Smooth muscle cell (in vitro differentiated cells): Measurements from ENCODE around the gene PRSS16. TPM values are rescaled to one million over a fixed set of nuclear protein-coding genes. Genes with fewer than 3 reads are reported as not detected.
"Not testable (repeated sequence)": the region's sequence is repeated elsewhere in the genome, so short reads cannot be mapped to it uniquely, and the experiment has no call there.

Source experiments
- DNase-seq: peaks from one replicate; lab custom pipeline; 2025; ENCODE audit not compliant: unreplicated experiment; lab: John Stamatoyannopoulos, UW
- H2AFZ ChIP-seq: fragments of 200-600 bp; sonication (generic); 2 replicates; pipeline ENCODE4 v1.6.0; 2016; ENCODE audit warnings: antibody characterized with exemption, low read depth, mild to moderate bottlenecking
- H3F3A ChIP-seq: fragments of 200-600 bp; sonication (generic); 2 replicates; pipeline ENCODE4 v1.6.0; 2017; ENCODE audit warnings: antibody characterized with exemption, low read depth
- H3K27ac ChIP-seq: fragments of 200-600 bp; sonication (generic); 2 replicates; pipeline ENCODE4 v1.5.1; 2016; ENCODE audit warnings: low read depth, mild to moderate bottlenecking
- H3K27me3 ChIP-seq: fragments of 200-600 bp; sonication (generic); 2 replicates; pipeline ENCODE4 v1.6.1; 2016; ENCODE audit warnings: low read depth, mild to moderate bottlenecking
- H3K36me3 ChIP-seq: fragments of 200-600 bp; sonication (generic); 2 replicates; pipeline ENCODE4 v1.5.1; 2016; ENCODE audit warnings: low read depth
- H3K4me1 ChIP-seq: fragments of 200-600 bp; sonication (generic); 2 replicates; pipeline ENCODE4 v1.5.1; 2016; ENCODE audit warnings: low read depth
- H3K4me2 ChIP-seq: fragments of 200-600 bp; sonication (generic); 2 replicates; pipeline ENCODE4 v1.6.0; 2016; ENCODE audit warnings: mild to moderate bottlenecking
- H3K4me3 ChIP-seq: fragments of 200-600 bp; sonication (generic); 2 replicates; pipeline ENCODE4 v1.5.1; 2016; ENCODE audit warnings: mild to moderate bottlenecking
- H3K79me2 ChIP-seq: fragments of 200-600 bp; sonication (generic); 2 replicates; pipeline ENCODE4 v1.6.0; 2016; ENCODE audit warnings: low read depth, mild to moderate bottlenecking
- H3K9ac ChIP-seq: fragments of 200-600 bp; sonication (generic); 2 replicates; pipeline ENCODE4 v1.6.0; 2016; ENCODE audit warnings: low read depth
- H3K9me3 ChIP-seq: fragments of 200-600 bp; sonication (generic); replicated peaks from 2 replicates; pipeline ENCODE4 v1.5.1; 2016; ENCODE audit warnings: low read depth
- H4K20me1 ChIP-seq: fragments of 200-600 bp; sonication (generic); 2 replicates; pipeline ENCODE4 v1.6.0; 2016; ENCODE audit warnings: low read depth
- CTCF ChIP-seq: fragments of 200-600 bp; sonication (generic); IDR thresholded peaks from 2 replicates; pipeline ENCODE4 v1.5.1; 2017; ENCODE audit warnings: borderline replicate concordance, mild to moderate bottlenecking, antibody characterized with exemption; ENCODE audit not compliant: insufficient read depth, poor library complexity, severe bottlenecking
- WGBS: methylation state at CpG from one replicate; pipeline ENCODE4 v1.1.7; 2016; ENCODE audit warnings: low lambda C conversion rate; 5-methylcytosine and 5-hydroxymethylcytosine counted together
- polyA plus RNA-seq: library from polyadenylated mRNA; unstranded; fragments of >200 nt; fragmentation: Nextera tagmentation; extraction: Ambion mirVana; gene quantifications from 2 replicates; pipeline ENCODE4 v1.2.1, GENCODE V29; 2016
- total RNA-seq: library from RNA; depleted of rRNA; stranded (reverse); fragments of >200 nt; gene quantifications from 2 replicates; pipeline ENCODE4 v1.2.3, GENCODE V29; 2014

Gene PRSS16
- total and polyA plus RNA-seq, 2 experiments from 2014 or later = 2.8 to 7.6 TPM

GRCh38 chr6:27208042-27208441, 39.5 kb upstream of the PRSS16 start:
- H3F3A ChIP-seq = peaks cover 6% of the 10 kb centered on the region
- WGBS = 98% methylated on average over 2 of the region's 2 CpGs
- H2AFZ ChIP-seq = no peak overlapping the region
- no peaks in the 10 kb centered on the region for H4K20me1 ChIP-seq
- no peak overlapping the region for H3K9ac ChIP-seq
- H3K4me3 ChIP-seq = no peak overlapping the region
- no peaks in the 10 kb centered on the region for H3K79me2 ChIP-seq
- no peaks in the 10 kb centered on the region for H3K9me3 ChIP-seq
- DNase-seq = no peak
- peaks cover 6% of the 10 kb centered on the region for H3K4me1 ChIP-seq
- no peak for TF ChIP-seq CTCF
- H3K36me3 ChIP-seq = no peaks in the 10 kb centered on the region
- no peak overlapping the region for H3K4me2 ChIP-seq
- H3K27ac ChIP-seq = no peak overlapping the region
- no peaks in the 10 kb centered on the region for H3K27me3 ChIP-seq

GRCh38 chr6:27209196-27209595, 38.3 kb upstream of the PRSS16 start:
- Histone ChIP-seq H3K27me3 (no peaks in the 10 kb centered on the region), H2AFZ (no peak overlapping the region), H3F3A (peaks cover 6% of the 10 kb centered on the region), H4K20me1 (no peaks in the 10 kb centered on the region), H3K9ac (no peak overlapping the region), H3K79me2 (no peaks in the 10 kb centered on the region), H3K9me3 (no peaks in the 10 kb centered on the region), H3K4me2 (peak overlapping the region; percentile 45), H3K4me1 (peaks cover 6% of the 10 kb centered on the region), H3K36me3 (no peaks in the 10 kb centered on the region), H3K4me3 (no peak overlapping the region), H3K27ac (no peak overlapping the region)
- no peak for TF ChIP-seq CTCF
- 60% methylated on average over 2 of the region's 2 CpGs for WGBS
- no peak for DNase-seq

- no peaks in the 10 kb centered on the region for H4K20me1 ChIP-seq
- H3F3A ChIP-seq = peaks cover 6% of the 10 kb centered on the region
- H3K4me2 ChIP-seq = no peak overlapping the region
- H3K27me3 ChIP-seq = no peaks in the 10 kb centered on the region
- H3K9me3 ChIP-seq = no peaks in the 10 kb centered on the region
- H3K36me3 ChIP-seq = no peaks in the 10 kb centered on the region
- no peak overlapping the region for H2AFZ ChIP-seq
- H3K9ac ChIP-seq = no peak overlapping the region
- H3K27ac ChIP-seq = no peak overlapping the region
- TF ChIP-seq CTCF = no peak
- 79% methylated on average over 18 of the region's 18 CpGs for WGBS
- no peak overlapping the region for H3K4me3 ChIP-seq
- DNase-seq = no peak
- H3K79me2 ChIP-seq = no peaks in the 10 kb centered on the region
- H3K4me1 ChIP-seq = peaks cover 6% of the 10 kb centered on the region
Observed at GRCh38 chr6:27209659-27210269, 37.7 kb upstream of the PRSS16 start.

- H3K27ac ChIP-seq, H3K4me3 ChIP-seq, H3K9me3 ChIP-seq, H3K4me1 ChIP-seq, H2AFZ ChIP-seq, DNase-seq, H3K79me2 ChIP-seq, H3K9ac ChIP-seq, H3K27me3 ChIP-seq, H4K20me1 ChIP-seq, H3K4me2 ChIP-seq, H3K36me3 ChIP-seq, H3F3A ChIP-seq: not testable (repeated sequence)
- 87% methylated on average over 12 of the region's 15 CpGs for WGBS
Observed at GRCh38 chr6:27213091-27213517, 34.4 kb upstream of the PRSS16 start.
